GM12872 (cell line): ENCODE measurements around the gene EFTUD2.

Experiments
- TF ChIP-seq, protein P1 (sequence below): IDR thresholded peaks from 3 replicates; pipeline ENCODE4 v1.5.1; 2011; ENCODE audit warnings: low read depth, mild to moderate bottlenecking, low read length, moderate library complexity; ENCODE audit not compliant: insufficient read depth

Gene EFTUD2

DNA sequence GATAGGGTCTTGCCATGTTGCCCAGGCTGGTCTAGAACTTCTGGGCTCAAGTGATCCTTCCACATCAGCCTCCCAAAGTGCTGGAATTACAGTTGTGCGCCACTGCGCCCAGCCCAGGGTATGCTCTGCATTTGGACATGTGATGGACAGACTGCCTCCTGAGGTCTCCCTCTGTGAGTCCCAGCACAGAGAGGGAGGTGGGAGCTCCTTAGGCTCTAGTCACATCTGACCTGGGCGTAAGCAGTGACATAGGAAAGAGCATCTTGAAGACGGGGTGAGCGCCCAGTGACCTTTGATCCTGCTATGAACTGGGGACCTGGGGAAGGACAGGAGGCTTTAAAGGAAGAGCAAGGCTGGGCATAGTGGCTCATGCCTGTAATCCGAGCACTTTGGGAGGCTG lies 18.2 kb upstream of the EFTUD2 start:
- TF ChIP-seq, protein P1, sequence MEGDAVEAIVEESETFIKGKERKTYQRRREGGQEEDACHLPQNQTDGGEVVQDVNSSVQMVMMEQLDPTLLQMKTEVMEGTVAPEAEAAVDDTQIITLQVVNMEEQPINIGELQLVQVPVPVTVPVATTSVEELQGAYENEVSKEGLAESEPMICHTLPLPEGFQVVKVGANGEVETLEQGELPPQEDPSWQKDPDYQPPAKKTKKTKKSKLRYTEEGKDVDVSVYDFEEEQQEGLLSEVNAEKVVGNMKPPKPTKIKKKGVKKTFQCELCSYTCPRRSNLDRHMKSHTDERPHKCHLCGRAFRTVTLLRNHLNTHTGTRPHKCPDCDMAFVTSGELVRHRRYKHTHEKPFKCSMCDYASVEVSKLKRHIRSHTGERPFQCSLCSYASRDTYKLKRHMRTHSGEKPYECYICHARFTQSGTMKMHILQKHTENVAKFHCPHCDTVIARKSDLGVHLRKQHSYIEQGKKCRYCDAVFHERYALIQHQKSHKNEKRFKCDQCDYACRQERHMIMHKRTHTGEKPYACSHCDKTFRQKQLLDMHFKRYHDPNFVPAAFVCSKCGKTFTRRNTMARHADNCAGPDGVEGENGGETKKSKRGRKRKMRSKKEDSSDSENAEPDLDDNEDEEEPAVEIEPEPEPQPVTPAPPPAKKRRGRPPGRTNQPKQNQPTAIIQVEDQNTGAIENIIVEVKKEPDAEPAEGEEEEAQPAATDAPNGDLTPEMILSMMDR = no peak

DNA sequence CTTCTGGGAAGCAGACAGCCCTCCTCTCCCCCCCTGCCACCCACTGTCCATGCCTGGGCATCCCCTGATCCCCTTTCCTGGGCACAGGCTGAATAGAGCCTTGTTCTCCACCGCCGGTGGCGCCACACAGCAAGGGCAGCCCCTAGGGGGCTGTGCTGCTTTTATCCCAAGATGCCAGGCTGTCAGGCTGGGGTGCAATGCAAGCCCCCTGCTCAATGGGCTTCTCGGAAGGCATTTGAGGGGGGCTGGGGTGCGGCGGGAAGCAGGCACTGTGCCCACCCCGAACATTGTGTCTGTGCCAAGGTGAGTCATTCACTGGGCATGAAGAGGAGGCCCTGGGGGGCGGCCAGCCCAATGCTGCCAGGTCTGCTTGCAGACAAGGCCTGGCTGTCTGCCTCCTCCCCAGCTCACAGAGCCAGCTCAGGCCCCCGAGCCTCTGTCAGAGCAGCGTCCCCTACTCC lies 17.6 kb upstream of the EFTUD2 start:
- TF ChIP-seq, protein P1 = no peak

DNA sequence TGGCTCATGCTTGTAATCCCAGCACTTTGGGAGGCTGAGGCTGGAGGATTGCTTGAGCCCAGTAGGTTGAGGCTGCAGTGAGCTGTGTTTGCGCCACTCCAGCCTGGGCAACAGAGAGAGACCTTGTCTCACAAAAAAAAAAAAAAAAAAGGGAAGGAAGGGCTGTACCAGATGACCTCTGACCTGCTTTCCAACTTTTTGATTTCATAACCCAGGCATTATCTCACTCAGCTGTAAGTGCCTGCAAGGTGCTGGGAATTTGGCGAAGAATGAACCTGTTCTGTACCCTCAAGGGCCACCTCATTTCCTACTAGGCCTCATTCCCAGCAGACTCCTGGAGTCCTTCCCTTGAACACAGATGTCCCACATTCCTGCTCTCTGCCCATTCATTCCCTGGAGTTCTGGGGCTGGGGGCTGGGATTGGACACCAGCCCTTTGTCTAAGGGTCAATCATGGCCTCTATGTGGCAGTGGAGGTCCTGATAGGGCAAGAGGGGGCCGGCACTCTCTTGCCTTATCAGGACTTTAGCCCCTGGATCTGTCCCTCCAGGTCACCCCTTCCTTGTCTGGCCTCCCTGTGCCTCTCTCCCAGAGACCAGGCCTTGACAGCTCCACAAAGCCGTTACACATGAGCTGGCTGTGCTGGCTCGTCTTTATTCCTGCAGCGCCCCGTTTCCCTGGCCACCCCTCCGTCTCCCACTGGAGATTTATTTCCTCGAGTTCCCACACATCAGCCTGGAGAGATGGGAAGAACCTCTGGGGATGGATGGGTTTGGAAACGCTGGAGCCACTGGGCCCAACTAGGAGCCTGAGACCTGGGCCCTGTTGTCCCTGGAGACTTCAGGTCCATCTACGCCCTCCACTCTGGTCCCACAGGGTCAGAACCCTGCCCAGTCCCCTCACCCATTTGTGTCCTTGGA lies 16.9 kb upstream of the EFTUD2 start:
- TF ChIP-seq, protein P1 = no peak

DNA sequence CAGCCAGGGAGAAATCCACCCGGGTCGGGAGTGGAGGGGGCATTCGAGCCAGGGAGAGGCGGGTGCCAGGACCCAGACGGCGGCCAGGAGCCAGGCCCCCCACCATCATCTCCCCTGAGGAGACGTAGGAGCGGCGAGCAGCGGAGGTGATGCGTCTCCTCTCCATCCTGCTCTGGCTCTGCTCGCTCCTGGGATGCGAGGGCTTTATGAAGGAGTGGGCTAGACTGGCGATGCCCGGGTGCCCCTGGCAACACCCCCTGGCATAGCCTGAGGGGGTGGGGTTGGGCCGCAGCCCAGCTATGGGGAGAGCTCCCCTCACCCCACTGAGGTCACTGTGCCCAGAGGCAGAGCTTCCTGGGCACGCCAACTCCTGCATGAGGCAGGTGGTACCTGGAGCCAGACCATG lies 16.1 kb upstream of the EFTUD2 start, which contains the start of gene GFAP:
GFAP (minus strand) TSS at position 180 of the 406 bp plus-strand sequence; CDS start at position 166, 14 bp downstream.
- TF ChIP-seq, protein P1 = no peak

DNA sequence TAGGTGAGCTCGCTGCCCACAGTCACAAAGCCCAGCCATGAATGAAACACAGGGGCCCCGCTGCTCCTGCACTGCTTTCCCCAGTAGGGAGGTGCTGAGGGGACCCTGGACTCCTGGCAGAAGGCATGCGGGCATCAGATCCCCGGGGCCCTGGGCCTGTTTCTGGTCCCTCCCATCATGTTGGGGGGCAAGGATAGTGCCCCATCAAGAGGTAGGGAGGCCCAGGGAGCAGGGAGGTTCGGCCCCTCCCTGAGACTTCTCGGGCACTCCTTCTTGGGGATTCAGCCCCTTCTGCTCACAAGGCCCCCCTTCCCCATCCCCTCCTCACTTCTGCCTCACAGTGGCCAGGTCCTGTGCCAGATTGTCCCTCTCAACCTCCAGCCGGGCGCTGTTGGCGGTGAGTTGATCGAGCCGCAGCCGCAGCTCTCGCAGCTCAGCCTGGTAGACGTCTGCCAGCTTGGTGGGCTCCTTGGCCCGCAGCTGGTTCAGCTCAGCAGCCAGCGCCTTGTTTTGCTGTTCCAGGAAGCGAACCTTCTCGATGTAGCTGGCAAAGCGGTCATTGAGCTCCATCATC lies 15.5 kb upstream of the EFTUD2 start:
- TF ChIP-seq, protein P1 = no peak

DNA sequence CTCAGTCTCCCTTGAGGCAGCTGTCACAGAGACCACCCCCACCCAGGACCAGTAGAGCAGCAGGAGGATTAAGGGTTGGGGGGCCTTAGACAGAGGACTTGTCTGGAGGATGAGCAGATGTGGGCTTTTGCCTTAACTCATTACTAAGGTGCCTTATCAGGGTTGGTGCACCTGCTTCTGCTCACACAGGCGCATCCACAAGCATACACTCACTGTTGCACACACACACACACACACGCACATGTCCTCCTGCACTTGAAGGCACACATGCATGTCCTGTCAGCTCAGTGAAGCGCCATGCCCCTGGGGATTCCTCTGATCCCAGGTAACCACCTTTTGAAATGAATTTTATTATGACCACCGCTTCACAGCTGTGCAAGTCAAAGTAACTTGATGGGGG lies 14.9 kb upstream of the EFTUD2 start:
- TF ChIP-seq, protein P1 = no peak

DNA sequence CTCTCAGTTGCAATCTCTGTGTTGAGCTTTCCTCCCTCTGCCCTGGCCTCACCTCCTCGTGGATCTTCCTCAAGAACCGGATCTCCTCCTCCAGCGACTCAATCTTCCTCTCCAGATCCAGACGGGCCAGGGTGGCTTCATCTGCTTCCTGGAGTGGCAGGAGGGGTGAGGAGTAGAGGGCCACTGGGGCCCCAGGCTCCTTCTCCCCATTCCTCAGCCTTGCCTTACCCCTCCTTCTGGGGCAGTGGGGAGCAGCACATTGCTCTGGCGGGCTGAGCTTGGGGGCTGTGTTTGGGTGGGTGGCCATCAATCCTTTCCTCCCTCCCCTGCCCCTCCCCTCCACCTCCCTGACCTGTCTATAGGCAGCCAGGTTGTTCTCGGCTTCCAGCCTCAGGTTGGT lies 14.4 kb upstream of the EFTUD2 start:
- TF ChIP-seq, protein P1 = no peak
